Measurements from ENCODE around the gene AGPAT2.

DNA sequence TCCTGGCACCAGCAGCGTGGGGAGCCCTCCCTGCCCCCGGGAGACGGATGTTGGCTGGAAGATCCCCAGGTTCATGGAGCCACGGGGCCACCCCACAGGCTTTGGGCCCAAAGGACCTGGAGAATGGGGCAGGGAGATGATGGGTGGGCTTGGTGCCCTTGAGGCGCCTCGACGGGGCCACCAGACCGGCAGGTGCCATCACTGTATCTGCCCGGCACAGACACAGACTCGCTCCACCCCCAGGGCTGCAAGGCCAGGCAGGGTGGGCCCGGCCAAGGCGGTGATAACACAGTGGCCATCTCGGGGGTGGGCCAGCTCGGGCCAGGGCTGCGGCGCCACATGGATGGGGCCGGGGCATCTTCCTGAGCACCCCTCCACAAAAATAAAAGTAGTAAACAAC is 59.6 kb downstream of the AGPAT2 start:
- TF ChIP-seq, protein P1, sequence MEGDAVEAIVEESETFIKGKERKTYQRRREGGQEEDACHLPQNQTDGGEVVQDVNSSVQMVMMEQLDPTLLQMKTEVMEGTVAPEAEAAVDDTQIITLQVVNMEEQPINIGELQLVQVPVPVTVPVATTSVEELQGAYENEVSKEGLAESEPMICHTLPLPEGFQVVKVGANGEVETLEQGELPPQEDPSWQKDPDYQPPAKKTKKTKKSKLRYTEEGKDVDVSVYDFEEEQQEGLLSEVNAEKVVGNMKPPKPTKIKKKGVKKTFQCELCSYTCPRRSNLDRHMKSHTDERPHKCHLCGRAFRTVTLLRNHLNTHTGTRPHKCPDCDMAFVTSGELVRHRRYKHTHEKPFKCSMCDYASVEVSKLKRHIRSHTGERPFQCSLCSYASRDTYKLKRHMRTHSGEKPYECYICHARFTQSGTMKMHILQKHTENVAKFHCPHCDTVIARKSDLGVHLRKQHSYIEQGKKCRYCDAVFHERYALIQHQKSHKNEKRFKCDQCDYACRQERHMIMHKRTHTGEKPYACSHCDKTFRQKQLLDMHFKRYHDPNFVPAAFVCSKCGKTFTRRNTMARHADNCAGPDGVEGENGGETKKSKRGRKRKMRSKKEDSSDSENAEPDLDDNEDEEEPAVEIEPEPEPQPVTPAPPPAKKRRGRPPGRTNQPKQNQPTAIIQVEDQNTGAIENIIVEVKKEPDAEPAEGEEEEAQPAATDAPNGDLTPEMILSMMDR (conservative IDR thresholded peaks at IDR 0.05; ENCODE audit: low read depth in 2 of 2): no peak
- TF ChIP-seq CREB1 (CRISPR knock-in tag; IDR thresholded peaks at IDR 0.05; ENCODE audit: low read depth) (no peak), ETS1 (IDR thresholded peaks at IDR 0.05) (no peak), REST (IDR thresholded peaks at IDR 0.05; ENCODE audit: unreplicated experiment) (no peak), POLR2AphosphoS5 (IDR thresholded peaks at IDR 0.05; ENCODE audit: low read depth) (no peak), EZH2 (IDR thresholded peaks at IDR 0.05; ENCODE audit: low read depth, unreplicated experiment) (no peak)
- TF ChIP-seq, protein P2, sequence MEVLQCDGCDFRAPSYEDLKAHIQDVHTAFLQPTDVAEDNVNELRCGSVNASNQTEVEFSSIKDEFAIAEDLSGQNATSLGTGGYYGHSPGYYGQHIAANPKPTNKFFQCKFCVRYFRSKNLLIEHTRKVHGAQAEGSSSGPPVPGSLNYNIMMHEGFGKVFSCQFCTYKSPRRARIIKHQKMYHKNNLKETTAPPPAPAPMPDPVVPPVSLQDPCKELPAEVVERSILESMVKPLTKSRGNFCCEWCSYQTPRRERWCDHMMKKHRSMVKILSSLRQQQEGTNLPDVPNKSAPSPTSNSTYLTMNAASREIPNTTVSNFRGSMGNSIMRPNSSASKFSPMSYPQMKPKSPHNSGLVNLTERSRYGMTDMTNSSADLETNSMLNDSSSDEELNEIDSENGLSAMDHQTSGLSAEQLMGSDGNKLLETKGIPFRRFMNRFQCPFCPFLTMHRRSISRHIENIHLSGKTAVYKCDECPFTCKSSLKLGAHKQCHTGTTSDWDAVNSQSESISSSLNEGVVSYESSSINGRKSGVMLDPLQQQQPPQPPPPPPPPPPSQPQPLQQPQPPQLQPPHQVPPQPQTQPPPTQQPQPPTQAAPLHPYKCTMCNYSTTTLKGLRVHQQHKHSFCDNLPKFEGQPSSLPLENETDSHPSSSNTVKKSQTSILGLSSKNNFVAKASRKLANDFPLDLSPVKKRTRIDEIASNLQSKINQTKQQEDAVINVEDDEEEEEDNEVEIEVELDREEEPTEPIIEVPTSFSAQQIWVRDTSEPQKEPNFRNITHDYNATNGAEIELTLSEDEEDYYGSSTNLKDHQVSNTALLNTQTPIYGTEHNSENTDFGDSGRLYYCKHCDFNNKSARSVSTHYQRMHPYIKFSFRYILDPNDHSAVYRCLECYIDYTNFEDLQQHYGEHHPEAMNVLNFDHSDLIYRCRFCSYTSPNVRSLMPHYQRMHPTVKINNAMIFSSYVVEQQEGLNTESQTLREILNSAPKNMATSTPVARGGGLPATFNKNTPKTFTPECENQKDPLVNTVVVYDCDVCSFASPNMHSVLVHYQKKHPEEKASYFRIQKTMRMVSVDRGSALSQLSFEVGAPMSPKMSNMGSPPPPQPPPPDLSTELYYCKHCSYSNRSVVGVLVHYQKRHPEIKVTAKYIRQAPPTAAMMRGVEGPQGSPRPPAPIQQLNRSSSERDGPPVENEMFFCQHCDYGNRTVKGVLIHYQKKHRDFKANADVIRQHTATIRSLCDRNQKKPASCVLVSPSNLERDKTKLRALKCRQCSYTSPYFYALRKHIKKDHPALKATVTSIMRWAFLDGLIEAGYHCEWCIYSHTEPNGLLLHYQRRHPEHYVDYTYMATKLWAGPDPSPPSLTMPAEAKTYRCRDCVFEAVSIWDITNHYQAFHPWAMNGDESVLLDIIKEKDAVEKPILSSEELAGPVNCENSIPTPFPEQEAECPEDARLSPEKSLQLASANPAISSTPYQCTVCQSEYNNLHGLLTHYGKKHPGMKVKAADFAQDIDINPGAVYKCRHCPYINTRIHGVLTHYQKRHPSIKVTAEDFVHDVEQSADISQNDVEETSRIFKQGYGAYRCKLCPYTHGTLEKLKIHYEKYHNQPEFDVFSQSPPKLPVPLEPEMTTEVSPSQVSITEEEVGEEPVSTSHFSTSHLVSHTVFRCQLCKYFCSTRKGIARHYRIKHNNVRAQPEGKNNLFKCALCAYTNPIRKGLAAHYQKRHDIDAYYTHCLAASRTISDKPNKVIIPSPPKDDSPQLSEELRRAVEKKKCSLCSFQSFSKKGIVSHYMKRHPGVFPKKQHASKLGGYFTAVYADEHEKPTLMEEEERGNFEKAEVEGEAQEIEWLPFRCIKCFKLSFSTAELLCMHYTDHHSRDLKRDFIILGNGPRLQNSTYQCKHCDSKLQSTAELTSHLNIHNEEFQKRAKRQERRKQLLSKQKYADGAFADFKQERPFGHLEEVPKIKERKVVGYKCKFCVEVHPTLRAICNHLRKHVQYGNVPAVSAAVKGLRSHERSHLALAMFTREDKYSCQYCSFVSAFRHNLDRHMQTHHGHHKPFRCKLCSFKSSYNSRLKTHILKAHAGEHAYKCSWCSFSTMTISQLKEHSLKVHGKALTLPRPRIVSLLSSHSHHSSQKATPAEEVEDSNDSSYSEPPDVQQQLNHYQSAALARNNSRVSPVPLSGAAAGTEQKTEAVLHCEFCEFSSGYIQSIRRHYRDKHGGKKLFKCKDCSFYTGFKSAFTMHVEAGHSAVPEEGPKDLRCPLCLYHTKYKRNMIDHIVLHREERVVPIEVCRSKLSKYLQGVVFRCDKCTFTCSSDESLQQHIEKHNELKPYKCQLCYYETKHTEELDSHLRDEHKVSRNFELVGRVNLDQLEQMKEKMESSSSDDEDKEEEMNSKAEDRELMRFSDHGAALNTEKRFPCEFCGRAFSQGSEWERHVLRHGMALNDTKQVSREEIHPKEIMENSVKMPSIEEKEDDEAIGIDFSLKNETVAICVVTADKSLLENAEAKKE (CRISPR knock-in tag; IDR thresholded peaks at IDR 0.05): no peak
